ENCODE measurements around the gene TBX2. TPM values are rescaled to one million over a fixed set of nuclear protein-coding genes. Genes with fewer than 3 reads are reported as not detected.

TBX2 gene
- total and polyA plus RNA-seq, 2 of the 13 experiments (the other 11 are each of a cell fraction or from before 2014, with no cell fraction given), result 2.8 to 15.3 TPM

DNA sequence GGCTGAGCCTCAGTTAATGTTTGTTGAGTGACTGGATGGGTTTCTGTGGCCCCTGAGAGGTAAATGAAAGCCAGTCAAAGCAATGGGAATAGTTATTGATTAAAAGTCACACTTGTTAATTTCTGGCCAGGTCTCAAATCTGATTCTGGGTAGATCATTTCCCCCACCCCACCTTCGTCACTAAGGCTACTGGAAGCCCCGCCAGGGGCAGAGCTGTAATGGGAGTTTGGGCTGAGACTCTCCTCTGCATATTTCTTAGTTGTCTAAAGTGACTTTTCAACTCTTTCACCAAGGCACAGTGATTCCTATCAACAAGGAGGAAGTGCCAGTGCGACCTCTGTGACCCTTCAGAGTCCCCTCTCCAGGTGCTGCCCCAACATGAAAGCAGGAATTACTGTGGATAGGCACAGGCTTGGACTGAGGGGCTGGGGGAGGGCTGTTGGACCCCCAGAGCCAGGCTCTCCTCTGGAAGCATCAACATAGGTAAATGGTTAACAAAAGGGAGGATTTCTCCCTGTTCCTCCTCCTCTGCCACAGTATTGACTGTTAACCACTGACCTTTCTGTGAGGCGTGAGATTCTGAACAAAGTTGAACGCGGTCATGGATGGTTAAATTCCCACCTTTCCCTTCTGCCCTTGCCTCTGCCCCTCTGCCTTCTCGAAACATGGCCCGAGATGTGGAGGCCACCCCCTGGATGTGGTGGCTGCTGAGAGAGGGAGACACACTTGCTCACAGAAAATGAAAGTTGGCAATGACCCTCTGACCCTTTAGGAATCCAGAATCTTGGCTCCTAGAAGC lies 20.8 kb upstream of the TBX2 start (continued):
- TF ChIP-seq, protein P1, sequence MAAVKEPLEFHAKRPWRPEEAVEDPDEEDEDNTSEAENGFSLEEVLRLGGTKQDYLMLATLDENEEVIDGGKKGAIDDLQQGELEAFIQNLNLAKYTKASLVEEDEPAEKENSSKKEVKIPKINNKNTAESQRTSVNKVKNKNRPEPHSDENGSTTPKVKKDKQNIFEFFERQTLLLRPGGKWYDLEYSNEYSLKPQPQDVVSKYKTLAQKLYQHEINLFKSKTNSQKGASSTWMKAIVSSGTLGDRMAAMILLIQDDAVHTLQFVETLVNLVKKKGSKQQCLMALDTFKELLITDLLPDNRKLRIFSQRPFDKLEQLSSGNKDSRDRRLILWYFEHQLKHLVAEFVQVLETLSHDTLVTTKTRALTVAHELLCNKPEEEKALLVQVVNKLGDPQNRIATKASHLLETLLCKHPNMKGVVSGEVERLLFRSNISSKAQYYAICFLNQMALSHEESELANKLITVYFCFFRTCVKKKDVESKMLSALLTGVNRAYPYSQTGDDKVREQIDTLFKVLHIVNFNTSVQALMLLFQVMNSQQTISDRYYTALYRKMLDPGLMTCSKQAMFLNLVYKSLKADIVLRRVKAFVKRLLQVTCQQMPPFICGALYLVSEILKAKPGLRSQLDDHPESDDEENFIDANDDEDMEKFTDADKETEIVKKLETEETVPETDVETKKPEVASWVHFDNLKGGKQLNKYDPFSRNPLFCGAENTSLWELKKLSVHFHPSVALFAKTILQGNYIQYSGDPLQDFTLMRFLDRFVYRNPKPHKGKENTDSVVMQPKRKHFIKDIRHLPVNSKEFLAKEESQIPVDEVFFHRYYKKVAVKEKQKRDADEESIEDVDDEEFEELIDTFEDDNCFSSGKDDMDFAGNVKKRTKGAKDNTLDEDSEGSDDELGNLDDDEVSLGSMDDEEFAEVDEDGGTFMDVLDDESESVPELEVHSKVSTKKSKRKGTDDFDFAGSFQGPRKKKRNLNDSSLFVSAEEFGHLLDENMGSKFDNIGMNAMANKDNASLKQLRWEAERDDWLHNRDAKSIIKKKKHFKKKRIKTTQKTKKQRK (IDR thresholded peaks at IDR 0.05; ENCODE audit: low read length), result no peak
- TF ChIP-seq SRSF4 (IDR thresholded peaks at IDR 0.05; ENCODE audit: low read depth, low read length, poor library complexity, severe bottlenecking) (no peak), ZSCAN21 (CRISPR knock-in tag; IDR thresholded peaks at IDR 0.05; ENCODE audit: borderline replicate concordance) (no peak), ZNF761 (CRISPR knock-in tag; conservative IDR thresholded peaks at IDR 0.05) (no peak), CBX5 (CRISPR knock-in tag; IDR thresholded peaks at IDR 0.05; ENCODE audit: borderline replicate concordance) (no peak), ZNF878 (CRISPR knock-in tag; IDR thresholded peaks at IDR 0.05) (peak; percentile 39; the same call in 1 of the 2 replicates), NR2F6 (IDR thresholded peaks at IDR 0.05) (peak; percentile 78), NR2F6 (CRISPR knock-in tag; IDR thresholded peaks at IDR 0.05) (peak; percentile 83), NFKBIZ (CRISPR knock-in tag; IDR thresholded peaks at IDR 0.05) (no peak), CREM (IDR thresholded peaks at IDR 0.05) (no peak), CREM (CRISPR knock-in tag; IDR thresholded peaks at IDR 0.05) (no peak), ZNF101 (CRISPR knock-in tag; IDR thresholded peaks at IDR 0.05; ENCODE audit: borderline replicate concordance, low read depth) (no peak), PHF8 (CRISPR knock-in tag; IDR thresholded peaks at IDR 0.05) (no peak), PAWR (CRISPR knock-in tag; IDR thresholded peaks at IDR 0.05; ENCODE audit: borderline replicate concordance) (no peak), TEAD3 (CRISPR knock-in tag; optimal IDR thresholded peaks at IDR 0.05; ENCODE audit: borderline replicate concordance) (peak; percentile 50), ZNF746 (CRISPR knock-in tag; IDR thresholded peaks at IDR 0.05) (0 out of 2 replicates have a peak, but pooled peaks have one; percentile 48), HDAC6 (IDR thresholded peaks at IDR 0.05; ENCODE audit: low read depth, low read length) (no peak), EZH2 (conservative IDR thresholded peaks at IDR 0.05; ENCODE audit: low read depth, low read length) (no peak), SRSF1 (optimal IDR thresholded peaks at IDR 0.05; ENCODE audit: low read depth, low read length) (no peak), ZC3H4 (CRISPR knock-in tag; IDR thresholded peaks at IDR 0.05; ENCODE audit: borderline replicate concordance) (no peak)
- TF ChIP-seq, protein P2, sequence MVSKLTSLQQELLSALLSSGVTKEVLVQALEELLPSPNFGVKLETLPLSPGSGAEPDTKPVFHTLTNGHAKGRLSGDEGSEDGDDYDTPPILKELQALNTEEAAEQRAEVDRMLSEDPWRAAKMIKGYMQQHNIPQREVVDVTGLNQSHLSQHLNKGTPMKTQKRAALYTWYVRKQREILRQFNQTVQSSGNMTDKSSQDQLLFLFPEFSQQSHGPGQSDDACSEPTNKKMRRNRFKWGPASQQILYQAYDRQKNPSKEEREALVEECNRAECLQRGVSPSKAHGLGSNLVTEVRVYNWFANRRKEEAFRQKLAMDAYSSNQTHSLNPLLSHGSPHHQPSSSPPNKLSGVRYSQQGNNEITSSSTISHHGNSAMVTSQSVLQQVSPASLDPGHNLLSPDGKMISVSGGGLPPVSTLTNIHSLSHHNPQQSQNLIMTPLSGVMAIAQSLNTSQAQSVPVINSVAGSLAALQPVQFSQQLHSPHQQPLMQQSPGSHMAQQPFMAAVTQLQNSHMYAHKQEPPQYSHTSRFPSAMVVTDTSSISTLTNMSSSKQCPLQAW (CRISPR knock-in tag; IDR thresholded peaks at IDR 0.05), result peak; percentile 32; the same call in 1 of the 2 replicates
- TF ChIP-seq, protein P3, sequence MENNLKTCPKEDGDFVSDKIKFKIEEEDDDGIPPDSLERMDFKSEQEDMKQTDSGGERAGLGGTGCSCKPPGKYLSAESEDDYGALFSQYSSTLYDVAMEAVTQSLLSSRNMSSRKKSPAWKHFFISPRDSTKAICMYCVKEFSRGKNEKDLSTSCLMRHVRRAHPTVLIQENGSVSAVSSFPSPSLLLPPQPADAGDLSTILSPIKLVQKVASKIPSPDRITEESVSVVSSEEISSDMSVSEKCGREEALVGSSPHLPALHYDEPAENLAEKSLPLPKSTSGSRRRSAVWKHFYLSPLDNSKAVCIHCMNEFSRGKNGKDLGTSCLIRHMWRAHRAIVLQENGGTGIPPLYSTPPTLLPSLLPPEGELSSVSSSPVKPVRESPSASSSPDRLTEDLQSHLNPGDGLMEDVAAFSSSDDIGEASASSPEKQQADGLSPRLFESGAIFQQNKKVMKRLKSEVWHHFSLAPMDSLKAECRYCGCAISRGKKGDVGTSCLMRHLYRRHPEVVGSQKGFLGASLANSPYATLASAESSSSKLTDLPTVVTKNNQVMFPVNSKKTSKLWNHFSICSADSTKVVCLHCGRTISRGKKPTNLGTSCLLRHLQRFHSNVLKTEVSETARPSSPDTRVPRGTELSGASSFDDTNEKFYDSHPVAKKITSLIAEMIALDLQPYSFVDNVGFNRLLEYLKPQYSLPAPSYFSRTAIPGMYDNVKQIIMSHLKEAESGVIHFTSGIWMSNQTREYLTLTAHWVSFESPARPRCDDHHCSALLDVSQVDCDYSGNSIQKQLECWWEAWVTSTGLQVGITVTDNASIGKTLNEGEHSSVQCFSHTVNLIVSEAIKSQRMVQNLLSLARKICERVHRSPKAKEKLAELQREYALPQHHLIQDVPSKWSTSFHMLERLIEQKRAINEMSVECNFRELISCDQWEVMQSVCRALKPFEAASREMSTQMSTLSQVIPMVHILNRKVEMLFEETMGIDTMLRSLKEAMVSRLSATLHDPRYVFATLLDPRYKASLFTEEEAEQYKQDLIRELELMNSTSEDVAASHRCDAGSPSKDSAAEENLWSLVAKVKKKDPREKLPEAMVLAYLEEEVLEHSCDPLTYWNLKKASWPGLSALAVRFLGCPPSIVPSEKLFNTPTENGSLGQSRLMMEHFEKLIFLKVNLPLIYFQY (CRISPR knock-in tag; IDR thresholded peaks at IDR 0.05; ENCODE audit: borderline replicate concordance), result no peak
